GM18909 (cell line): ENCODE data around the gene CTR9.

Source experiments
- ATAC-seq: cut with Tn5 transposase; IDR thresholded peaks from one replicate; pipeline ENCODE4 v1.9.1; 2021; ENCODE audit warnings: mild to moderate bottlenecking; ENCODE audit not compliant: unreplicated experiment, poor library complexity

CTR9 gene

GRCh38 chr11:10777806-10778205 is 26.8 kb downstream of the CTR9 start:
- no peak for ATAC-seq

- ATAC-seq: no peak
These were observed 27.3 kb downstream of the CTR9 start for GRCh38 chr11:10778217-10778970.

- ATAC-seq: no peak
These were observed 28.0 kb downstream of the CTR9 start for GRCh38 chr11:10779086-10779485.

- no peak for ATAC-seq
These were observed 29.0 kb downstream of the CTR9 start for GRCh38 chr11:10780040-10780439.

- ATAC-seq: no peak
These were observed 33.4 kb downstream of the CTR9 start for GRCh38 chr11:10784232-10785145.

- no peak for ATAC-seq
These were observed 34.1 kb downstream of the CTR9 start for GRCh38 chr11:10785146-10785474.

GRCh38 chr11:10786451-10786850 is 35.4 kb downstream of the CTR9 start:
- no peak for ATAC-seq

GRCh38 chr11:10792385-10793068 is 41.5 kb downstream of the CTR9 start:
- peak; percentile 89 for ATAC-seq

- no peak for ATAC-seq
These were observed 42.6 kb downstream of the CTR9 start for GRCh38 chr11:10793470-10794255.

- ATAC-seq: no peak
These were observed 45.1 kb downstream of the CTR9 start for GRCh38 chr11:10796191-10796590.

- no peak for ATAC-seq
These were observed 46.0 kb downstream of the CTR9 start for GRCh38 chr11:10797001-10797400.

GRCh38 chr11:10797531-10797930 is 46.5 kb downstream of the CTR9 start:
- no peak for ATAC-seq

- ATAC-seq: no peak
These were observed 47.4 kb downstream of the CTR9 start for GRCh38 chr11:10798330-10798928.

GRCh38 chr11:10800292-10800691 is 49.2 kb downstream of the CTR9 start:
- ATAC-seq: no peak

- ATAC-seq: no peak
These were observed 52.6 kb downstream of the CTR9 start for GRCh38 chr11:10803676-10804075.

- ATAC-seq: no peak
These were observed 54.7 kb downstream of the CTR9 start for GRCh38 chr11:10805741-10806140.

- no peak for ATAC-seq
These were observed 55.2 kb downstream of the CTR9 start for GRCh38 chr11:10806206-10806605.

- ATAC-seq: peak; percentile 1
These were observed 56.6 kb downstream of the CTR9 start for GRCh38 chr11:10807493-10808234.

GRCh38 chr11:10808235-10808552 is 57.1 kb downstream of the CTR9 start:
- ATAC-seq: no peak
